Limb (tissue), 2 donors: Measurements from ENCODE around the gene PARP15.
"Not testable (repeated sequence)": the region's sequence is repeated elsewhere in the genome, so short reads cannot be mapped to it uniquely, and the experiment has no call there.

Experiments
- DNase-seq, 2 donors: peaks; one replicate each; pipeline ENCODE4 v3.0.0-alpha.2; 2016; ENCODE audit errors: extremely low spot score in 2 of 2

Gene PARP15

DNA sequence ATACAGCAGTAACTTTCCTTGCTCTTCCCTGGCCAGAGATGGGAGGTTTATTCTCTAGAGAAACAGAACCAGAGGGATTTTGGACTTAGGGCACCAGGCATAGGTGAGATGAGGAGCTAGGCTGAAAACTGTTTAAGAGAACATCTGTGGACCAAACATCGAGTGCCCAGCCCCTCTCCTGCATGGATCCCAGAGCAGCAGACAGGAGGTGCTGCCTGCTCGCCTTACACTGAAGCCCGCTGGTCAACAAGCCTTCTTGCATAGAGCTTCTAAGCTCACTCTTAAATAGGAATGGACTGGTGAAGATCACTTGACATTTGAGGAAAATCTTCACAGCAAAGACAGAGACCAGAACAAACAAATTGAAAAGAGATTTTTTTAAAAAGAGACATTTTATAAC lies 41.2 kb downstream of the PARP15 start:
- DNase-seq = no peak

- no peak for DNase-seq
Measured at GRCh38 chr3:122619040-122619439, 41.6 kb downstream of the PARP15 start.

- DNase-seq = no peak
Measured at GRCh38 chr3:122620399-122620798, 42.9 kb downstream of the PARP15 start.

DNA sequence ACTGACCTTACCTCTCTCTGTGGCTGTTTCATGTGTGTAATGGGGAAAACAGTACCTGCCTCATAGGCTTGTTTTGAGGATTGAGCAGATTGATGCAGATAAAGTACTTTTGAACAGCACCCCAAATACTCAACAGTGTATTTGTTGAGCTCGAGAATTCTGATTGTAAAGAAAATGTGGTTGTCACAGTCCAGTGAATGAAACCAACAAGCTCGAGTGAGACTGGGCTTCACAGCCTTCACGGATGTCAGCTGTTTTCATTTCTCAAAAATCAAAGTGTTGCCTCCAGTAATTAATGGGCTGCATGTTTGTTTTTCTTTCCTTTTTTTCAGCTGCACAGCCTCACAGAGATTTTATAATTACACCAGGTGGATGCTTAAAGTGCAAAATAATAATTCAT lies 43.7 kb downstream of the PARP15 start:
- no peak for DNase-seq

DNA sequence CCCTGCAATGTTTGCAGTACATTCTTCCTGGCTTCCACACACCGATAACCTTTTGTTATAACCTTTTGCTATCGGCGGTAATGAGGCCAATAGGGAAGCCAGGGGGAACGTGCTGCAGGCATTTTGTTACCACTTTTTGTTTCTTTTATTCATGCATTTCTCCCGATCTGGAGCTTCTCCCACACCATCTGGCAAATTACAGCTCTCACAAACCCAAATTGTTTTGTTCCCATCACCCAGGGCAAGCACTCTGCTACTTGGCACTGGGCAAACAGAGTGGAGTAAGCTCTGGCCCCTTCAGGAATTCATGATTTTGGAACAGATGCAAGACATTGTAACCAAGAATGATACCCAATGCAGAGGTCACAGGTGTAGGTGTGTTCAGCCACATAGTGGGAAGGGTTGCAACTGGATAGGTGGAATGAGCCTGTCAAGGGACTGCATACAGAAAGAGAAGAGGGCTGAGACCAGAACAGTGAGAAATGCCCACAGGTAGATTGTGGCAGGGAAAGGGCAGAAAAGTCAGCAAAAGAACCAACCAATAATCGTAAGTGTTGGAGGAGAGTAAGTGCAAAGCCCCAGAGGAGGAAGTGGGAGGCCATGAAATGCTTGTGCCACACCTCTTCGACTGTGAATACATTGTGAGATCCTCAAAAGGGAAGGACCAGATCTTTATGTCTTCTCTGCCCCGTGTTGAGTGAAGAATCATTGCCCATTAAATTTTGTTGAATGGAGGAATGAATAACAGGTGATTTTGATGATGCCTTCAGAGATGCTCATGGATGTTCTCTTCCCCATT lies 45.8 kb downstream of the PARP15 start:
- DNase-seq = no peak

- DNase-seq = no peak
Measured at GRCh38 chr3:122626515-122627180, 49.2 kb downstream of the PARP15 start.

DNA sequence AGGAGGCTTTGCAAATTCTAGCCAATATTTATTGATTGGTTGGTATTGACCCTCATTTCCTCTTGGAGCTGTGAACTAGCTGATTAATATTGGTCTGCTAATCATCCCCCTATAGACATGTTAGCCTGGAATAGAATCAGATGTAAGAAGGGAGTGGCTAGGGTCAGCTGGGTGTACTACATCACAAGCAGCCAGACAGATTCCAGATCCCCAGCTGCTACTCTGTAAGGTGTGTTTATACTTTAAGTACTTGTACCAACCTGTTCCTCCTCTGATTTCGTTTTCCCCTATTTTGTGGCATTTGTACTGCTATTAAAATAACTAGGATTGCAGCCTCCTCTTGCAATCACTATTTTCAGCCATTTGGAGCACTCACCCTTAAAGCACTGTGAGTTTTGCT lies 49.9 kb downstream of the PARP15 start:
- no peak for DNase-seq

DNA sequence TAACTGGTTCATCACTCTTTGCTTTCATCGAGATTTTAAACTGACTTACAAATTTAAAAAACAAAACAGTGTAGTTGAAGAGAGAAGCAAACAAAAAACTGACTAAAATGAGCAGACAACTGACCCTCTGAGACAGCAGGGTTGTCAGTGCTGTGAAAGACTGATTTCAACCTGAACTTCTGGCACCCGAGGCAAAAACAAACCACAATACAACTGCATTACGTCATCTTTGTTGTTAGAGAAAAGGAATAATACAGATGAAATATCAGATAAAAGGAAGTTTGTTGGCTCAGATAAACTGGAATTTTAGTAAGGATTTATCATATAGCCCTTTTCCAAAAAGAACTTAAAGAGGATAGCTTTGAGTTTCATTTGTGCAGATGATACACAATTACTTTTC lies 51.1 kb downstream of the PARP15 start:
- no peak for DNase-seq

DNA sequence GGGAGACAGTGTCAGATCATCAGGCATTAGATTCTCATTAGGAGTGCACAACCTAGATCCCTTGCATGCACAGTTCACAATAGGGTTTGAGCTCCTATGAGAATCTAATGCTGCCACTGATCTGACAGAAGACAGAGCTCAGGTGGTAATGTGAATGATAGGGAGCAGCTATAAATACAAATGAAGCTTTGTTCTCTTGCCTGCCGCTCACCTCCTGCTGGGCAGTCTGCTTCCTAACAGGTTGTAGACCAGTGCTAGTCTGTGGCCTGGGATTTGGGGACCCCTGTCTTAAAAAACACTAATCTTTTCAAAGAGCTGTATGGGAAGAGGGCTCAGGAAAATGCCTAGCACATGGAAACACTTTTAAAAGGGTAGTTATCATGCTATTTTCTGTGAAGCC lies 52.3 kb downstream of the PARP15 start:
- DNase-seq = no peak

DNA sequence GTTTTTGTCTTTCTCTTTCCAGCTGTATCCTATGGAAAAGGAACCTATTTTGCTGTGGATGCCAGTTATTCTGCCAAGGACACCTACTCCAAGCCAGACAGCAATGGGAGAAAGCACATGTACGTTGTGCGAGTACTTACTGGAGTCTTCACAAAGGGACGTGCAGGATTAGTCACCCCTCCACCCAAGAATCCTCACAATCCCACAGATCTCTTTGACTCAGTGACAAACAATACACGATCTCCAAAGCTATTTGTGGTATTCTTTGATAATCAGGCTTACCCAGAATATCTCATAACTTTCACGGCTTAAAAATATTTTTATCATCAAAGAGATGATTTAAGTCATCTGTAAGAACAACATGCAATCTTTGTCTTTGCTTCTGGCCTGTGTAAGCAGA lies 58.3 kb downstream of the PARP15 start:
- no peak for DNase-seq

- DNase-seq = no peak
Measured at GRCh38 chr3:122636697-122637096, 59.2 kb downstream of the PARP15 start.

DNA sequence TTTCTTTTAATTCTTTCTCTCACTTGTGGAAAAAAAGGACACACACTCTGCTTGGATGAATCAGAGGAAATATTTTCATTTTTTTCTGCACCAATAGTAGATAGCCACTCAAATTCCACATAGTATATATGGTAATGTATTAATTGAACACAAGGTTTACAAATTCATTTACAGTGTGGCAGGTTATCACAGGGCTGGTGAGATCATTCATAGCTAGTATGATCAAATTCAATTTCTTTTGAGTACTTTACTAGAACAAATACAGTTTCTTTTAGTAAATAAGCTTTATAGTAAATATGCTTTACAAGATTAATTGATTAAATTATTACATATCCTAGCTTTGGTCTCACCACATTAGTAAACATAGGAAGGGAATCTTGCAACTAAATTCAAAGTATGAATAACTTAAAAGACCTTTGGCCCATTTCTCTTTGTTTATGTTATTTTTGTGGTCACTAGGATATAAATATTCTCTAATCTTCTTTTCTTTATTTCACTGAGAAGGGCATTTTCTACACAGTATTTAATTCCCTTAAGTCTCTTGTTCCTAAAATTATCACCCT lies 63.1 kb downstream of the PARP15 start:
- no peak for DNase-seq

- DNase-seq = no peak
Measured at GRCh38 chr3:122642935-122643334, 65.5 kb downstream of the PARP15 start.

DNA sequence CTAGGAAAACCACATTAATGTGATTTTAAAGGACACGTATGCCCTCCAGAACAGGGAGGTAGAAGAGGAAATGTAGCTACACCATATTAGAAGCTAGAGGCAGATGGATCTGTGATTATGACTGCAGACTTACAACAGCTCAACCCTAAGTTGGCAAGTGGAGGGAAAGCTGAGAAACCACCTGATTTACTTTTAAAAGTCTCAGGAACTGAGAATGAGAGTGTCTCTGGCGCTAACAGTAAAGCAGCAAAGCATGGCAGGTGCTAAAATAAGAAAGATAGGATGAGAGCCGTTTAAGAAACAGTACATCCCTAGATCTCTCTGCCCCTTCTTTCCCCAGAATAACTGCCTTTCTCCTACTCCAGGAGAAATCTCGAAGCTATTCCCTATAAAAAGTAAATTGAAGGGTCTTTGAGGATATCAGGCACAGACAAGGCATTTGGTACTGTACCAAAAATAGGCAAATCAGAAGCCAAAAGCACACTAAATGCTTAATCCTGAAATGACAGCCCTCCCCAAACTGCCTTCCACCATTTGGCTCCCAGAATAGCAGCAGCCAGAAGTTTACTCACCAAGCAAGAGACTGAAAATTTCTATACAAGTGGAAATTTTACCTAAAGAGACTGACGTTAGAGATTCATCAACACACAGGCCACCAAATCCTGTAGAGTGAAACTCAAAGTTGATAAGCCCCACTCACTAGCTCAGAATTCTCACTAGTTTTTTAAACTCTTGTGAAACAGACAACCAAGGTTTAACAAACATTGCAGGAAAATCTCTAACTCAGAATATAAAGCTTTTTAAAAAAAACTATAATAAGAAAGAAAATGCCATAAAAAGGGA lies 68.9 kb downstream of the PARP15 start:
- DNase-seq = no peak

- DNase-seq = not testable (repeated sequence)
Measured at GRCh38 chr3:122651233-122651907, 73.9 kb downstream of the PARP15 start.

- not testable (repeated sequence) for DNase-seq
Measured at GRCh38 chr3:122651962-122652361, 74.5 kb downstream of the PARP15 start.

- not testable (repeated sequence) for DNase-seq
Measured at GRCh38 chr3:122658336-122658735, 80.9 kb downstream of the PARP15 start.

DNA sequence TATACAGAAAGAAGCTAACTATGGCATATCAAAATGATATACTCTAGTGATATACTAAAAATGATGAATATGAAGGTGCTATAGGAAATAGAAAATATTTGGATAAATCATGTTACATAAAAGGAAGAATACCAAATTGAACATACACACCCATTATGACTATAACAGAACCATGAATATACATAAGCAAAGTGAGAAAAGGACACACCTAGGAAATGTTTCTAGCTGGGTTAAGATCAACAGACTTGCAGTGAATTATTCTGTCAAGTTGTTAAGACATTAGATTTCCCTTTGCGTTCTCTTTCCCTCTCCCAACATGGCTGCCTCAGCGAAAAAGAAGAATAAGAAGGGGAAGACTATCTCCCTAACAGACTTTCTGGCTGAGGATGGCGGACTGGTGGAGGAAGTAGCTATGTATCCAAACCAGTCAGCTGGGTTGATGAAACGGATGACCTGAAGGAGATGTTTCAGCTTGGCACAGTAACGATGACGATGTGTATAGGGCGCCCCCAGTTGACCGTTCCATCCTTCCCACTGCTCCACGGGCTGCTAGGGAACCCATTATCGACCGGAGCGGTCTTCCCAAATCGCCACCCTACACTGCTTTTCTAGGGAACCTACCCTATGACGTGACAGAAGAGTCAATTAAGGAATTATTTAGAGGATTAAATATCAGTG lies 83.0 kb downstream of the PARP15 start:
- no peak for DNase-seq

DNA sequence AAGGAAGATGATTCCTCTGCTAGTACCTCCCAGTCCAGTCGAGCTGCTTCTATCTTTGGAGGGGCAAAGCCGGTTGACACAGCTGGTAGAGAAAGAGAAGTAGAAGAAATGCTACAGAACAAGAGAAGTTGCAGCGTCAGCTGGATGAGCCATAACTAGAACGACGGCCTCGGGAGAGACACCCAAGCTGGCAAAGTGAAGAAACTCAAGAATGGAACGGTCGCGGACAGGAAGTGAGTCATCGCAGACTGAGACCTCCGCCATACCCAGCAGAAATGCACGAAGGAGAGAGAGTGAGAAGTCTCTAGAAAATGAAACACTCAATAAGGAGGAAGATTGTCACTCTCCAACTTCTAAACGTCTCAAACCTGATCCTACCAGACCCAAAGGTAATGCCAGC lies 84.2 kb downstream of the PARP15 start:
- no peak for DNase-seq

DNA sequence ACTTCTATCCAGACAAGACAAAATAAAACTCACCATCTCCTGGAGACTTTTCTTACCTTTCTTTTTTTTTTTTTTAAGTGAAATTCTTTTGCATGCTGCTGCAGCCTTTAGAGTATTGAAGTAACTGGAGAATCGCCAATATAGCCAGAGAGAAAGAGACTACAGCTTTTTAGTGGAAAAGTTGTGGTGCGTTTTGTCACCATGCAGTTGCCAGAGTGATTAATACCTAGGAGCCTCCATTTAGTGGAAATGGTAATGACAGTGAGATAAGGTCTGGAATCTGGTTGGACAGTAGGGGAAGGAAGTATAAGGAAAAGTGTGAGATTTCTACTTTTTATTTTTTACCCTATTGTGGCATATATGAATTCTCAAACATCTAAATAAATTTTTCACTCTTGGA lies 85.1 kb downstream of the PARP15 start:
- DNase-seq = no peak
